H9 (cell line): ENCODE data around the gene ANKS1B. TPM values are rescaled to one million over a fixed set of nuclear protein-coding genes. Genes with fewer than 3 reads are reported as not detected.

Experiments used
- DNase-seq: peaks from one replicate; pipeline ENCODE4 v3.0.0-alpha.2; 2017
- H2AFZ ChIP-seq: one replicate; pipeline ENCODE4 v1.6.1; 2013; ENCODE audit warnings: mild to moderate bottlenecking, low read length, control low read depth, moderate library complexity
- H2AK5ac ChIP-seq: 2 replicates; pipeline ENCODE4 v1.6.1; 2013; ENCODE audit warnings: low read length, control low read depth, mixed read lengths; ENCODE audit not compliant: insufficient read length
- H2BK120ac ChIP-seq: one replicate; pipeline ENCODE4 v1.6.1; 2013; ENCODE audit warnings: low read depth, mild to moderate bottlenecking, low read length, control low read depth, inconsistent platforms; ENCODE audit not compliant: poor library complexity, severe bottlenecking
- H2BK12ac ChIP-seq: 2 replicates; pipeline ENCODE4 v1.6.1; 2013; ENCODE audit warnings: low read length, control low read depth, mixed read lengths, low read depth; ENCODE audit not compliant: insufficient read length
- H2BK15ac ChIP-seq: 2 replicates; pipeline ENCODE4 v1.6.1; 2013; ENCODE audit warnings: low read depth, low read length, control low read depth
- H2BK20ac ChIP-seq: one replicate; pipeline ENCODE4 v1.6.1; 2013; ENCODE audit warnings: low read depth, mild to moderate bottlenecking, low read length, control low read depth, inconsistent platforms; ENCODE audit not compliant: poor library complexity, severe bottlenecking
- H2BK5ac ChIP-seq: 2 replicates; pipeline ENCODE4 v1.6.1; 2013; ENCODE audit warnings: low read length, control low read depth, mixed read lengths; ENCODE audit not compliant: insufficient read length
- H3K14ac ChIP-seq: 2 replicates; pipeline ENCODE4 v1.6.1; 2013; ENCODE audit warnings: low read length, control low read depth; ENCODE audit not compliant: insufficient read depth
- H3K18ac ChIP-seq: 2 replicates; pipeline ENCODE4 v1.6.1; 2013; ENCODE audit warnings: low read depth, mild to moderate bottlenecking, mixed read lengths, low read length, control low read depth; ENCODE audit not compliant: insufficient read length
- H3K23ac ChIP-seq: 2 replicates; pipeline ENCODE4 v1.6.1; 2013; ENCODE audit warnings: low read length, control low read depth, mixed read lengths, low read depth; ENCODE audit not compliant: insufficient read length
- H3K23me2 ChIP-seq: 2 replicates; pipeline ENCODE4 v1.6.1; 2013; ENCODE audit warnings: low read depth, mild to moderate bottlenecking, mixed read lengths, low read length, control low read depth; ENCODE audit not compliant: insufficient read length, poor library complexity, severe bottlenecking
- H3K27ac ChIP-seq: 2 replicates; pipeline ENCODE4 v1.5.1; 2013; ENCODE audit warnings: low read length, control low read depth, mixed read lengths, low read depth; ENCODE audit not compliant: insufficient read length
- H3K27me3 ChIP-seq: 2 replicates; pipeline ENCODE4 v1.6.1; 2013; ENCODE audit warnings: low read length, control low read depth, inconsistent platforms; ENCODE audit not compliant: insufficient read depth
- H3K4ac ChIP-seq: 2 replicates; pipeline ENCODE4 v1.6.1; 2013; ENCODE audit warnings: low read depth, mild to moderate bottlenecking, control low read depth, inconsistent platforms, low read length, moderate library complexity
- H3K4me1 ChIP-seq: 2 replicates; pipeline ENCODE4 v1.6.1; 2013; ENCODE audit warnings: low read length, control low read depth, inconsistent platforms; ENCODE audit not compliant: insufficient read depth
- H3K4me2 ChIP-seq: 2 replicates; pipeline ENCODE4 v1.6.1; 2013; ENCODE audit warnings: low read length, control low read depth, mixed read lengths; ENCODE audit not compliant: insufficient read length, insufficient read depth
- H3K56ac ChIP-seq: 2 replicates; pipeline ENCODE4 v1.6.1; 2013; ENCODE audit warnings: low read depth, mild to moderate bottlenecking, mixed read lengths, low read length, control low read depth; ENCODE audit not compliant: insufficient read length
- H3K79me1 ChIP-seq: 2 replicates; pipeline ENCODE4 v1.6.1; 2013; ENCODE audit warnings: low read depth, mild to moderate bottlenecking, moderate library complexity, low read length, control low read depth, inconsistent platforms; ENCODE audit not compliant: insufficient read depth, poor library complexity, severe bottlenecking
- H3K79me2 ChIP-seq: 2 replicates; pipeline ENCODE4 v1.6.1; 2013; ENCODE audit warnings: low read length, control low read depth, inconsistent platforms; ENCODE audit not compliant: insufficient read depth
- H3K9ac ChIP-seq: 2 replicates; pipeline ENCODE4 v1.6.1; 2013; ENCODE audit warnings: low read length, control low read depth, mixed read lengths; ENCODE audit not compliant: insufficient read length; ENCODE audit errors: extremely low read depth
- H3K9me3 ChIP-seq: one replicate; pipeline ENCODE4 v1.6.1; 2013; ENCODE audit warnings: low read depth, low read length, inconsistent platforms; ENCODE audit not compliant: control insufficient read depth
- H3T11ph ChIP-seq: one replicate; pipeline ENCODE4 v1.6.1; 2013; ENCODE audit warnings: mild to moderate bottlenecking, low read length, control low read depth, inconsistent platforms
- H4K20me1 ChIP-seq: one replicate; pipeline ENCODE4 v1.6.1; 2013; ENCODE audit not compliant: control insufficient read depth, insufficient read length, insufficient read depth
- H4K5ac ChIP-seq: 2 replicates; pipeline ENCODE4 v1.6.1; 2013; ENCODE audit warnings: low read depth, mild to moderate bottlenecking, mixed read lengths, low read length, control low read depth; ENCODE audit not compliant: insufficient read length
- H4K8ac ChIP-seq: replicated peaks from 2 replicates; pipeline ENCODE4 v1.6.1; 2013; ENCODE audit warnings: low read length, control low read depth, mixed read lengths, low read depth; ENCODE audit not compliant: insufficient read length
- H4K91ac ChIP-seq: 2 replicates; pipeline ENCODE4 v1.6.1; 2013; ENCODE audit warnings: low read depth, mild to moderate bottlenecking, moderate library complexity, mixed read lengths, low read length, control low read depth; ENCODE audit not compliant: insufficient read length
- H3K27ac Mint-ChIP-seq, 3 experiments: 2 replicates in 2 of 3; 3 replicates in 1 of 3; pipeline ENCODE4 v1.8.0; 2020 to 2021; ENCODE audit warnings: mixed read lengths in 3 of 3, mild to moderate bottlenecking in 1 of 3, moderate library complexity in 1 of 3
- H3K27me3 Mint-ChIP-seq: 2 replicates; pipeline ENCODE4 v1.8.0; 2021; ENCODE audit warnings: low read depth, mild to moderate bottlenecking, moderate library complexity, mixed read lengths
- H3K36me3 Mint-ChIP-seq, 3 experiments: 2 replicates in 2 of 3; 3 replicates in 1 of 3; pipeline ENCODE4 v1.8.0; 2020 to 2021; ENCODE audit warnings: low read depth in 3 of 3, mixed read lengths in 3 of 3; ENCODE audit not compliant: insufficient read depth in 1 of 3
- H3K4me1 Mint-ChIP-seq, 2 experiments: 2 replicates each; pipeline ENCODE4 v1.8.0; 2020; ENCODE audit warnings: mixed read lengths in 2 of 2
- H3K4me3 Mint-ChIP-seq, 2 experiments: 2 replicates in 1 of 2; 3 replicates in 1 of 2; pipeline ENCODE4 v1.8.0; 2020 to 2021; ENCODE audit warnings: mild to moderate bottlenecking in 2 of 2, mixed read lengths in 2 of 2, moderate library complexity in 1 of 2
- H3K9me3 Mint-ChIP-seq, 2 experiments: 2 replicates in 1 of 2; 3 replicates in 1 of 2; pipeline ENCODE4 v1.8.0; 2020; ENCODE audit warnings: mild to moderate bottlenecking in 2 of 2, mixed read lengths in 2 of 2, moderate library complexity in 1 of 2
- WGBS: extraction: QIAGEN DNeasy Blood & Tissue Kit; methylation state at CpG from one replicate; pipeline ENCODE4 v1.1.7; 2013; ENCODE audit warnings: missing lambda C conversion rate, low lambda C conversion rate, mixed read lengths; ENCODE audit not compliant: insufficient read length; ENCODE audit errors: extremely low coverage; 5-methylcytosine and 5-hydroxymethylcytosine counted together
- total RNA-seq: library from RNA; stranded (reverse); gene quantifications from 2 replicates; pipeline ENCODE4 v1.2.1, GENCODE V29; 2021
- TF ChIP-seq, protein P1 (sequence below): fragments of 200-600 bp; sonication (generic); conservative IDR thresholded peaks from 3 replicates; pipeline ENCODE4 v1.8.0; 2021; ENCODE audit warnings: antibody characterized with exemption, mild to moderate bottlenecking

The ANKS1B gene
- total RNA-seq, 1 experiment from 2014 or later = 4.1 TPM

- H3K9ac ChIP-seq = no peak overlapping the region
- no peak overlapping the region for H2AFZ ChIP-seq
- H3K14ac ChIP-seq = no peak overlapping the region
- H2BK20ac ChIP-seq = no peak overlapping the region
- H3K27me3 ChIP-seq = no peaks in the 10 kb centered on the region
- no peak overlapping the region for H4K8ac ChIP-seq
- TF ChIP-seq, protein P1, sequence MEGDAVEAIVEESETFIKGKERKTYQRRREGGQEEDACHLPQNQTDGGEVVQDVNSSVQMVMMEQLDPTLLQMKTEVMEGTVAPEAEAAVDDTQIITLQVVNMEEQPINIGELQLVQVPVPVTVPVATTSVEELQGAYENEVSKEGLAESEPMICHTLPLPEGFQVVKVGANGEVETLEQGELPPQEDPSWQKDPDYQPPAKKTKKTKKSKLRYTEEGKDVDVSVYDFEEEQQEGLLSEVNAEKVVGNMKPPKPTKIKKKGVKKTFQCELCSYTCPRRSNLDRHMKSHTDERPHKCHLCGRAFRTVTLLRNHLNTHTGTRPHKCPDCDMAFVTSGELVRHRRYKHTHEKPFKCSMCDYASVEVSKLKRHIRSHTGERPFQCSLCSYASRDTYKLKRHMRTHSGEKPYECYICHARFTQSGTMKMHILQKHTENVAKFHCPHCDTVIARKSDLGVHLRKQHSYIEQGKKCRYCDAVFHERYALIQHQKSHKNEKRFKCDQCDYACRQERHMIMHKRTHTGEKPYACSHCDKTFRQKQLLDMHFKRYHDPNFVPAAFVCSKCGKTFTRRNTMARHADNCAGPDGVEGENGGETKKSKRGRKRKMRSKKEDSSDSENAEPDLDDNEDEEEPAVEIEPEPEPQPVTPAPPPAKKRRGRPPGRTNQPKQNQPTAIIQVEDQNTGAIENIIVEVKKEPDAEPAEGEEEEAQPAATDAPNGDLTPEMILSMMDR = no peak
- no peak overlapping the region for H2BK5ac ChIP-seq
- no peak overlapping the region for H3K4me2 ChIP-seq
- Mint-ChIP-seq H3K4me3 (no peak overlapping the region), H3K36me3 (no peaks in the 10 kb centered on the region), H3K4me1 (peaks cover 10% of the 10 kb centered on the region in 2 experiments), H3K27me3 (no peaks in the 10 kb centered on the region), H3K9me3 (no peaks in the 10 kb centered on the region), H3K27ac (no peak overlapping the region)
- H4K5ac ChIP-seq = no peak overlapping the region
- H3K4me1 ChIP-seq = peaks cover 6% of the 10 kb centered on the region; the same call in 1 of the 2 replicates
- H3K79me2 ChIP-seq = no peaks in the 10 kb centered on the region
- H3K23me2 ChIP-seq = no peaks in the 10 kb centered on the region
- H2AK5ac ChIP-seq = no peak overlapping the region
- no peak overlapping the region for H3K18ac ChIP-seq
- no peaks in the 10 kb centered on the region for H4K20me1 ChIP-seq
- H3K9me3 ChIP-seq = no peaks in the 10 kb centered on the region
- no peak overlapping the region for H3K4ac ChIP-seq
- no peak for DNase-seq
- no peak overlapping the region for H3T11ph ChIP-seq
- H3K23ac ChIP-seq = no peak overlapping the region
- H2BK120ac ChIP-seq = no peak overlapping the region
- no peak overlapping the region for H2BK15ac ChIP-seq
- no peak overlapping the region for H4K91ac ChIP-seq
- WGBS = no CpG with 5 or more reads among the region's 1 CpG
- no peak overlapping the region for H3K27ac ChIP-seq
- no peaks in the 10 kb centered on the region for H3K79me1 ChIP-seq
- H3K56ac ChIP-seq = no peak overlapping the region
- H2BK12ac ChIP-seq = no peak overlapping the region
These were observed 1111.0 kb downstream of the ANKS1B start for GRCh38 chr12:98873776-98874175.
